WERI-Rb-1 (cell line): ENCODE results near the gene PDPN.
"Not testable (repeated sequence)": the region's sequence is repeated elsewhere in the genome, so short reads cannot be mapped to it uniquely, and the experiment has no call there.

Source experiments
- DNase-seq: peaks from one replicate; pipeline ENCODE4 v3.0.0-alpha.2; 2020
- H3K27ac ChIP-seq: fragments of 250-450 bp; sonication (Bioruptor Pico); 2 replicates; pipeline ENCODE4 v1.5.1; 2020; ENCODE audit warnings: mild to moderate bottlenecking, moderate library complexity
- H3K27me3 ChIP-seq: fragments of 250-450 bp; sonication (Bioruptor Pico); 2 replicates; pipeline ENCODE4 v1.5.1; 2021; ENCODE audit warnings: mild to moderate bottlenecking, low read depth, moderate library complexity; ENCODE audit not compliant: insufficient read depth, severe bottlenecking
- H3K36me3 ChIP-seq: fragments of 250-450 bp; sonication (Bioruptor Pico); 2 replicates; pipeline ENCODE4 v1.5.1; 2020; ENCODE audit warnings: mild to moderate bottlenecking, moderate library complexity
- H3K4me3 ChIP-seq: 2 replicates; pipeline ENCODE4 v1.5.1; 2011; ENCODE audit warnings: low read depth, mild to moderate bottlenecking, control low read depth, low read length
- H3K9me3 ChIP-seq: fragments of 250-450 bp; sonication (Bioruptor Pico); 2 replicates; pipeline ENCODE4 v1.5.1; 2021; ENCODE audit warnings: mild to moderate bottlenecking, moderate library complexity; ENCODE audit not compliant: severe bottlenecking
- CTCF ChIP-seq: IDR thresholded peaks from 2 replicates; pipeline ENCODE4 v1.5.1; 2011; ENCODE audit warnings: low read depth, mild to moderate bottlenecking, control low read depth, inconsistent platforms, low read length

The PDPN gene

GRCh38 chr1:13549021-13549420 is 34.6 kb upstream of the PDPN start:
- H3K4me3 ChIP-seq = no peak overlapping the region
- H3K27ac ChIP-seq = no peak overlapping the region
- no peaks in the 10 kb centered on the region for H3K27me3 ChIP-seq
- H3K9me3 ChIP-seq = no peaks in the 10 kb centered on the region
- TF ChIP-seq CTCF = no peak
- DNase-seq = no peak
- H3K36me3 ChIP-seq = no peaks in the 10 kb centered on the region

DNA sequence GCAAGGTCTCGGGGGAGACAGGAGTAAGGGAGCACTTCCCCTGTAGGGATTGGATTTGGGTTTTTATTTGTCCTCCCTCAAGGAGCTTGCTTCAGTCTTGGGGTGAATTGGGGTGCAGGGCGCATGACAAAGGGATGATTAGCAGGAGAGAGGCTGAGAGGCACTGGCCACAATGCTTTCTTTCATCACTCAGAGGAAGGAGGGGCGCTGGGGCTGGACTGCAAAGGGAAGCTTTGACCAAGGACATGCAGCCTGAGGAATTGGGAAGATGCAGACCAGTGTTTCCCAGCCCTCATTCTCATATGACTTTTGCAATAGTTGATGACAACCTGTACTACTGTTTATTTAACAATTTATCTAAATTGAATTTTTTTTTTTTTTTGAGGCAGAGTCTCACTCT is 34.1 kb upstream of the PDPN start:
- no peak for DNase-seq
- H3K4me3 ChIP-seq = no peak overlapping the region
- H3K27me3 ChIP-seq = no peaks in the 10 kb centered on the region
- H3K36me3 ChIP-seq = no peaks in the 10 kb centered on the region
- no peak overlapping the region for H3K27ac ChIP-seq
- TF ChIP-seq CTCF = no peak
- H3K9me3 ChIP-seq = no peaks in the 10 kb centered on the region

DNA sequence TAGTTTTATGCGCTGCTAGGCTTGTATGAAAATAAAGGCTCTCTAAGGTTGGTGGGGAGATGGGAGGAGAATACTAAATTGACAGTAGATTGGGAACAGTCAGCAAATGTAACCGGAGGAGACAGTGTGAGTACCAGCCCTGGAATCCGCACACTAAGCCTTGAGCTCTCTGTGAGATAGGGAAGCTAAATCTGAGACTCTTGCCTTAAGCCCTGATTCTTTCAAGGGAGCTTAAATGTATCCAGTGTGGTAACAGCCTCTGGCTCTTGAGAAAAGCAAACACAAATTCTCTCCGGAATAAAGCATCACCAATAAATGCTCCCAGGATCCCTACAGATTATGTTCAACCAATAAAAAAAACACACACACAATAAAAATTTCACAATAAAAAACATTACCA is 33.0 kb upstream of the PDPN start:
- TF ChIP-seq CTCF = no peak
- Histone ChIP-seq H3K9me3 (no peaks in the 10 kb centered on the region), H3K36me3 (no peaks in the 10 kb centered on the region), H3K27ac (no peak overlapping the region), H3K4me3 (no peak overlapping the region), H3K27me3 (no peaks in the 10 kb centered on the region)
- peak; percentile 59 for DNase-seq

- no peak for TF ChIP-seq CTCF
- Histone ChIP-seq H3K27me3 (no peaks in the 10 kb centered on the region), H3K27ac (no peak overlapping the region), H3K9me3 (no peaks in the 10 kb centered on the region), H3K4me3 (no peak overlapping the region), H3K36me3 (no peaks in the 10 kb centered on the region)
- no peak for DNase-seq
These were observed 28.8 kb upstream of the PDPN start for GRCh38 chr1:13554798-13555197.

GRCh38 chr1:13556224-13556764 is 27.3 kb upstream of the PDPN start:
- Histone ChIP-seq H3K4me3 (no peak overlapping the region), H3K36me3 (no peaks in the 10 kb centered on the region), H3K27ac (no peak overlapping the region), H3K9me3 (no peaks in the 10 kb centered on the region), H3K27me3 (no peaks in the 10 kb centered on the region)
- TF ChIP-seq CTCF = no peak
- no peak for DNase-seq

GRCh38 chr1:13560541-13560940 is 23.1 kb upstream of the PDPN start:
- TF ChIP-seq CTCF = no peak
- H3K9me3 ChIP-seq = no peaks in the 10 kb centered on the region
- no peak for DNase-seq
- no peaks in the 10 kb centered on the region for H3K27me3 ChIP-seq
- no peak overlapping the region for H3K27ac ChIP-seq
- H3K4me3 ChIP-seq = no peak overlapping the region
- H3K36me3 ChIP-seq = no peaks in the 10 kb centered on the region

- DNase-seq = not testable (repeated sequence)
These were observed 20.7 kb upstream of the PDPN start for GRCh38 chr1:13562981-13563380.

More at GRCh38 chr1:13562981-13563380, 20.7 kb upstream of the PDPN start:
- not testable (repeated sequence) for H3K27me3 ChIP-seq, H3K27ac ChIP-seq, H3K9me3 ChIP-seq, H3K4me3 ChIP-seq, H3K36me3 ChIP-seq
